GM20431 (cell line): ENCODE measurements around the gene TRPM3.

Experiments
- in situ Hi-C: fragments of 300-500 bp; cut with MseI, MboI; formaldehyde crosslinking; loops from one replicate; pipeline ENCODE4 v1.15.0; 2020; ENCODE audit warnings: low sequenced_read_pairs; ENCODE audit not compliant: unreplicated experiment

TRPM3 gene

GRCh38 chr9:70488098-70488792 is 633.2 kb downstream of the TRPM3 start:
- in situ Hi-C loops, result no loop called here

- in situ Hi-C loops, result no loop called here
These were observed 635.3 kb downstream of the TRPM3 start for GRCh38 chr9:70486127-70486526.

GRCh38 chr9:70485273-70485858 is 636.1 kb downstream of the TRPM3 start:
- in situ Hi-C loops, result no loop called here

- in situ Hi-C loops, result no loop called here
These were observed 636.9 kb downstream of the TRPM3 start for GRCh38 chr9:70484232-70485130.

- in situ Hi-C loops, result no loop called here
These were observed 640.0 kb downstream of the TRPM3 start for GRCh38 chr9:70481471-70481870.

GRCh38 chr9:70480405-70480980 is 640.9 kb downstream of the TRPM3 start:
- in situ Hi-C loops, result no loop called here

GRCh38 chr9:70479880-70480291 is 641.5 kb downstream of the TRPM3 start:
- in situ Hi-C loops, result no loop called here
